Karpas-422 (cell line): Measurements from ENCODE around the gene C22orf15. TPM values are rescaled to one million over a fixed set of nuclear protein-coding genes. Genes with fewer than 3 reads are reported as not detected.

ENCODE experiments used
- DNase-seq: peaks from one replicate; pipeline ENCODE4 v3.0.0-alpha.2; 2015
- H2AFZ ChIP-seq: fragments of 200-600 bp; sonication (generic); 2 replicates; pipeline ENCODE4 v1.6.1; 2014; ENCODE audit warnings: antibody characterized with exemption, low read length, mixed read lengths
- H3K27ac ChIP-seq: fragments of 200-600 bp; sonication (generic); 2 replicates; pipeline ENCODE4 v1.5.1; 2014; ENCODE audit warnings: mild to moderate bottlenecking, low read length, moderate library complexity
- H3K27me3 ChIP-seq: fragments of 200-600 bp; sonication (generic); 2 replicates; pipeline ENCODE4 v1.6.1; 2014; ENCODE audit warnings: low read length, mixed read lengths
- H3K36me3 ChIP-seq: fragments of 200-600 bp; sonication (generic); 2 replicates; pipeline ENCODE4 v1.6.1; 2014; ENCODE audit warnings: low read length, mixed read lengths; ENCODE audit not compliant: insufficient read depth
- H3K4me1 ChIP-seq: fragments of 200-600 bp; sonication (generic); 2 replicates; pipeline ENCODE4 v1.6.1; 2014; ENCODE audit warnings: mild to moderate bottlenecking, low read length, mixed read lengths
- H3K4me2 ChIP-seq: fragments of 200-600 bp; sonication (generic); 2 replicates; pipeline ENCODE4 v1.6.1; 2014; ENCODE audit warnings: low read length, low read depth, mild to moderate bottlenecking; ENCODE audit not compliant: poor library complexity, severe bottlenecking
- H3K4me3 ChIP-seq: fragments of 200-600 bp; sonication (generic); 2 replicates; pipeline ENCODE4 v1.5.1; 2014; ENCODE audit warnings: mild to moderate bottlenecking, antibody characterized with exemption, low read length, mixed read lengths
- H3K79me2 ChIP-seq: fragments of 200-600 bp; sonication (generic); 2 replicates; pipeline ENCODE4 v1.6.1; 2014; ENCODE audit warnings: mild to moderate bottlenecking, low read length, mixed read lengths
- H3K9ac ChIP-seq: fragments of 200-600 bp; sonication (generic); 2 replicates; pipeline ENCODE4 v1.6.0; 2014; ENCODE audit warnings: low read length
- H3K9me2 ChIP-seq: fragments of 200-600 bp; sonication (generic), shearing (Covaris generic); replicated peaks from 2 replicates; pipeline ENCODE4 v1.6.0; 2014; ENCODE audit warnings: mild to moderate bottlenecking, low read length, moderate library complexity; ENCODE audit not compliant: insufficient read depth
- H3K9me3 ChIP-seq: fragments of 300-700, 200-600 bp; sonication (generic); 2 replicates; pipeline ENCODE4 v1.6.1; 2014; ENCODE audit warnings: low read length, mixed read lengths
- H4K20me1 ChIP-seq: fragments of 200-600 bp; sonication (generic); 2 replicates; pipeline ENCODE4 v1.6.1; 2014; ENCODE audit warnings: mild to moderate bottlenecking, antibody characterized with exemption, low read length, low read depth; ENCODE audit not compliant: insufficient read depth
- total RNA-seq: library from RNA; depleted of rRNA; stranded (reverse); fragments of >200 nt; shearing (Covaris generic); gene quantifications from 2 replicates; pipeline ENCODE4 v1.2.3, GENCODE V29; 2014; ENCODE audit warnings: low replicate concordance

Gene C22orf15
- total RNA-seq, 1 experiment from 2014 or later, result not detected

GRCh38 chr22:23773483-23774113 lies 10.8 kb downstream of the C22orf15 start:
- peaks cover 20% of the 10 kb centered on the region; the same call in 1 of the 2 replicates for H3K79me2 ChIP-seq
- DNase-seq, result peak; percentile 40
- no peak overlapping the region for H2AFZ ChIP-seq
- no peaks in the 10 kb centered on the region for H3K9me2 ChIP-seq
- H3K27me3 ChIP-seq, result no peaks in the 10 kb centered on the region
- no peaks in the 10 kb centered on the region for H3K9me3 ChIP-seq
- no peaks in the 10 kb centered on the region for H3K36me3 ChIP-seq
- H3K9ac ChIP-seq, result peak overlapping the region; percentile 92
- H3K4me3 ChIP-seq, result peak overlapping the region; percentile 87
- H4K20me1 ChIP-seq, result peaks cover 4% of the 10 kb centered on the region; the same call in 1 of the 2 replicates
- peak overlapping the region; percentile 68 for H3K4me2 ChIP-seq
- peaks cover 52% of the 10 kb centered on the region for H3K4me1 ChIP-seq
- H3K27ac ChIP-seq, result peak overlapping the region; percentile 81

GRCh38 chr22:23774114-23774921 lies 11.5 kb downstream of the C22orf15 start:
- peak overlapping the region; percentile 81 for H3K27ac ChIP-seq
- peak overlapping the region; percentile 68 for H3K4me2 ChIP-seq
- H3K36me3 ChIP-seq, result no peaks in the 10 kb centered on the region

GRCh38 chr22:23774922-23775436 lies 12.2 kb downstream of the C22orf15 start:
- Histone ChIP-seq H3K4me2 (no peak overlapping the region), H3K79me2 (peaks cover 20% of the 10 kb centered on the region; the same call in 1 of the 2 replicates), H3K4me1 (peaks cover 38% of the 10 kb centered on the region), H3K9me2 (no peaks in the 10 kb centered on the region), H4K20me1 (peaks cover 4% of the 10 kb centered on the region; the same call in 1 of the 2 replicates), H3K9me3 (no peaks in the 10 kb centered on the region), H2AFZ (no peak overlapping the region), H3K36me3 (0 out of 2 replicates have a peak, but pooled peaks cover 2% of the 10 kb centered on the region), H3K27ac (peak overlapping the region; percentile 32; the same call in 1 of the 2 replicates), H3K27me3 (no peaks in the 10 kb centered on the region), H3K9ac (0 out of 2 replicates have a peak overlapping the region, but pooled peaks have one; percentile 15), H3K4me3 (no peak overlapping the region)
- DNase-seq, result peak; percentile 55

More at GRCh38 chr22:23774114-23774921, 11.5 kb downstream of the C22orf15 start:
- Histone ChIP-seq H3K9ac (peak overlapping the region; percentile 92), H3K27me3 (no peaks in the 10 kb centered on the region), H3K79me2 (peaks cover 20% of the 10 kb centered on the region; the same call in 1 of the 2 replicates), H3K9me2 (no peaks in the 10 kb centered on the region), H3K9me3 (no peaks in the 10 kb centered on the region), H3K4me3 (peak overlapping the region; percentile 87; the same call in 1 of the 2 replicates), H3K4me1 (peaks cover 44% of the 10 kb centered on the region), H4K20me1 (peaks cover 4% of the 10 kb centered on the region; the same call in 1 of the 2 replicates), H2AFZ (no peak overlapping the region)
- peak; percentile 45 for DNase-seq

- H3K4me2 ChIP-seq, result no peak overlapping the region
- H3K79me2 ChIP-seq, result peaks cover 20% of the 10 kb centered on the region; the same call in 1 of the 2 replicates
- H3K27me3 ChIP-seq, result no peaks in the 10 kb centered on the region
- no peak overlapping the region for H3K9ac ChIP-seq
- H3K36me3 ChIP-seq, result 0 out of 2 replicates have a peak, but pooled peaks cover 7% of the 10 kb centered on the region
- peak; percentile 49 for DNase-seq
- H4K20me1 ChIP-seq, result peaks cover 4% of the 10 kb centered on the region; the same call in 1 of the 2 replicates
- no peaks in the 10 kb centered on the region for H3K9me3 ChIP-seq
- H3K4me3 ChIP-seq, result no peak overlapping the region
- H3K4me1 ChIP-seq, result peaks cover 30% of the 10 kb centered on the region
- H2AFZ ChIP-seq, result no peak overlapping the region
- no peaks in the 10 kb centered on the region for H3K9me2 ChIP-seq
- no peak overlapping the region for H3K27ac ChIP-seq
These were observed 13.1 kb downstream of the C22orf15 start for GRCh38 chr22:23775779-23776375.

GRCh38 chr22:23777776-23778576 lies 15.2 kb downstream of the C22orf15 start:
- Histone ChIP-seq H3K4me3 (no peak overlapping the region), H3K9ac (no peak overlapping the region), H3K27ac (no peak overlapping the region)

GRCh38 chr22:23778577-23778900 lies 15.7 kb downstream of the C22orf15 start:
- Histone ChIP-seq H2AFZ (no peak overlapping the region), H3K27ac (no peak overlapping the region), H3K36me3 (0 out of 2 replicates have a peak, but pooled peaks cover 7% of the 10 kb centered on the region), H3K4me3 (no peak overlapping the region), H3K9me2 (no peaks in the 10 kb centered on the region), H3K9me3 (no peaks in the 10 kb centered on the region), H3K4me2 (no peak overlapping the region), H3K79me2 (peaks cover 15% of the 10 kb centered on the region; the same call in 1 of the 2 replicates), H3K9ac (no peak overlapping the region), H4K20me1 (peaks cover 4% of the 10 kb centered on the region; the same call in 1 of the 2 replicates), H3K4me1 (peaks cover 11% of the 10 kb centered on the region), H3K27me3 (no peaks in the 10 kb centered on the region)
- DNase-seq, result no peak

More at GRCh38 chr22:23777776-23778576, 15.2 kb downstream of the C22orf15 start:
- Histone ChIP-seq H4K20me1 (peaks cover 4% of the 10 kb centered on the region; the same call in 1 of the 2 replicates), H3K36me3 (0 out of 2 replicates have a peak, but pooled peaks cover 7% of the 10 kb centered on the region), H3K27me3 (no peaks in the 10 kb centered on the region), H3K9me3 (no peaks in the 10 kb centered on the region), H3K9me2 (no peaks in the 10 kb centered on the region), H2AFZ (no peak overlapping the region), H3K4me1 (peaks cover 15% of the 10 kb centered on the region), H3K79me2 (peaks cover 19% of the 10 kb centered on the region; the same call in 1 of the 2 replicates), H3K4me2 (no peak overlapping the region)
- peak; percentile 42 for DNase-seq

- no peak overlapping the region for H3K27ac ChIP-seq
- H3K9ac ChIP-seq, result no peak overlapping the region
- DNase-seq, result no peak
- H3K9me3 ChIP-seq, result no peaks in the 10 kb centered on the region
- no peaks in the 10 kb centered on the region for H3K9me2 ChIP-seq
- H3K4me2 ChIP-seq, result no peak overlapping the region
- peaks cover 2% of the 10 kb centered on the region; the same call in 1 of the 2 replicates for H4K20me1 ChIP-seq
- H3K27me3 ChIP-seq, result no peaks in the 10 kb centered on the region
- 0 out of 2 replicates have a peak, but pooled peaks cover 7% of the 10 kb centered on the region for H3K36me3 ChIP-seq
- H3K79me2 ChIP-seq, result peaks cover 9% of the 10 kb centered on the region; the same call in 1 of the 2 replicates
- no peak overlapping the region for H2AFZ ChIP-seq
- H3K4me3 ChIP-seq, result no peak overlapping the region
- H3K4me1 ChIP-seq, result peaks cover 6% of the 10 kb centered on the region
These were observed 16.3 kb downstream of the C22orf15 start for GRCh38 chr22:23779083-23779482.
